SU-DHL-6 (cell line): ENCODE data around the gene NOS3.
A peak's percentile ranks its signal among the peaks of the same experiment; 100 is the strongest.

Source experiments
- H2AFZ ChIP-seq: fragments of 200-600 bp; sonication (generic); 2 replicates; pipeline ENCODE4 v1.6.1; 2014; ENCODE audit warnings: low read depth, mild to moderate bottlenecking, moderate library complexity, mixed read lengths, antibody characterized with exemption, low read length; ENCODE audit not compliant: severe bottlenecking
- H3F3A ChIP-seq: fragments of 200-600 bp; shearing (Covaris generic); 2 replicates; pipeline ENCODE4 v1.6.0; 2016; ENCODE audit warnings: antibody characterized with exemption, mild to moderate bottlenecking; ENCODE audit not compliant: insufficient read depth
- H3K27ac ChIP-seq: fragments of 200-600 bp; sonication (generic); 2 replicates; pipeline ENCODE4 v1.5.1; 2016; ENCODE audit warnings: low read depth, mild to moderate bottlenecking, low read length, moderate library complexity, mixed read lengths
- H3K27me3 ChIP-seq: fragments of 200-600 bp; sonication (generic), shearing (Covaris generic); 2 replicates; pipeline ENCODE4 v1.6.0; 2014; ENCODE audit warnings: mild to moderate bottlenecking, low read length
- H3K36me3 ChIP-seq: fragments of 200-600 bp; sonication (generic); 2 replicates; pipeline ENCODE4 v1.6.1; 2014; ENCODE audit warnings: mild to moderate bottlenecking, low read length, mixed read lengths
- H3K4me2 ChIP-seq: fragments of 300-600, 200-600 bp; shearing (Covaris generic), sonication (generic); 2 replicates; pipeline ENCODE4 v1.6.0; 2014; ENCODE audit warnings: low read length, low read depth, mild to moderate bottlenecking; ENCODE audit not compliant: poor library complexity, severe bottlenecking
- H3K4me3 ChIP-seq: fragments of 200-600 bp; sonication (generic); 2 replicates; pipeline ENCODE4 v1.5.1; 2014; ENCODE audit warnings: antibody characterized with exemption, low read length, mild to moderate bottlenecking, mixed read lengths; ENCODE audit not compliant: insufficient read depth, poor library complexity, severe bottlenecking
- H3K79me2 ChIP-seq: fragments of 200-600 bp; sonication (generic); 2 replicates; pipeline ENCODE4 v1.6.1; 2014; ENCODE audit warnings: mild to moderate bottlenecking, low read length, moderate library complexity; ENCODE audit not compliant: insufficient read depth
- H3K9ac ChIP-seq: fragments of 200-600 bp; sonication (generic); 2 replicates; pipeline ENCODE4 v1.7.0; 2014; ENCODE audit warnings: mild to moderate bottlenecking, low read length
- H3K9me2 ChIP-seq: fragments of 200-600 bp; sonication (generic); replicated peaks from 2 replicates; pipeline ENCODE4 v1.6.1; 2014; ENCODE audit warnings: low read length; ENCODE audit not compliant: insufficient read depth
- H3K9me3 ChIP-seq: fragments of 200-600 bp; sonication (generic); 2 replicates; pipeline ENCODE4 v1.6.1; 2014; ENCODE audit warnings: low read length, mixed read lengths; ENCODE audit not compliant: insufficient read depth
- H4K20me1 ChIP-seq: fragments of 200-600 bp; sonication (generic); 2 replicates; pipeline ENCODE4 v1.6.1; 2014; ENCODE audit warnings: low read depth, mild to moderate bottlenecking, antibody characterized with exemption, low read length, moderate library complexity, mixed read lengths
- EZH2phosphoT487 ChIP-seq: fragments of 200-600 bp; sonication (generic), shearing (Covaris generic); conservative IDR thresholded peaks from 2 replicates; pipeline ENCODE4 v1.6.1; 2018; ENCODE audit warnings: mild to moderate bottlenecking, antibody characterized with exemption, low read length, moderate library complexity, mixed read lengths
- TF ChIP-seq, protein P1 (sequence below): fragments of 200-600 bp; sonication (generic); IDR thresholded peaks from one replicate; pipeline ENCODE4 v1.5.1; 2017; ENCODE audit warnings: antibody characterized with exemption, mild to moderate bottlenecking, low read length, moderate library complexity; ENCODE audit not compliant: insufficient read depth, poor library complexity, severe bottlenecking

NOS3 gene

GRCh38 chr7:151018421-151019129, 27.8 kb downstream of the NOS3 start:
- Histone ChIP-seq H3K27ac (no peak overlapping the region), H3K27me3 (no peaks in the 10 kb centered on the region), H3K79me2 (no peaks in the 10 kb centered on the region), H3K9me3 (no peaks in the 10 kb centered on the region), H3F3A (no peaks in the 10 kb centered on the region), H4K20me1 (no peaks in the 10 kb centered on the region), H3K36me3 (no peaks in the 10 kb centered on the region), H3K4me2 (peak overlapping the region; percentile 40), H2AFZ (no peak overlapping the region), H3K9me2 (no peaks in the 10 kb centered on the region), H3K4me3 (no peak overlapping the region), H3K9ac (no peak overlapping the region)
- TF ChIP-seq, protein P1, sequence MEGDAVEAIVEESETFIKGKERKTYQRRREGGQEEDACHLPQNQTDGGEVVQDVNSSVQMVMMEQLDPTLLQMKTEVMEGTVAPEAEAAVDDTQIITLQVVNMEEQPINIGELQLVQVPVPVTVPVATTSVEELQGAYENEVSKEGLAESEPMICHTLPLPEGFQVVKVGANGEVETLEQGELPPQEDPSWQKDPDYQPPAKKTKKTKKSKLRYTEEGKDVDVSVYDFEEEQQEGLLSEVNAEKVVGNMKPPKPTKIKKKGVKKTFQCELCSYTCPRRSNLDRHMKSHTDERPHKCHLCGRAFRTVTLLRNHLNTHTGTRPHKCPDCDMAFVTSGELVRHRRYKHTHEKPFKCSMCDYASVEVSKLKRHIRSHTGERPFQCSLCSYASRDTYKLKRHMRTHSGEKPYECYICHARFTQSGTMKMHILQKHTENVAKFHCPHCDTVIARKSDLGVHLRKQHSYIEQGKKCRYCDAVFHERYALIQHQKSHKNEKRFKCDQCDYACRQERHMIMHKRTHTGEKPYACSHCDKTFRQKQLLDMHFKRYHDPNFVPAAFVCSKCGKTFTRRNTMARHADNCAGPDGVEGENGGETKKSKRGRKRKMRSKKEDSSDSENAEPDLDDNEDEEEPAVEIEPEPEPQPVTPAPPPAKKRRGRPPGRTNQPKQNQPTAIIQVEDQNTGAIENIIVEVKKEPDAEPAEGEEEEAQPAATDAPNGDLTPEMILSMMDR = no peak
- no peak for TF ChIP-seq EZH2phosphoT487

- no peaks in the 10 kb centered on the region for H3K79me2 ChIP-seq
- H3K4me3 ChIP-seq = no peak overlapping the region
Observed at GRCh38 chr7:151019130-151019447, 28.3 kb downstream of the NOS3 start.

GRCh38 chr7:151020231-151020630, 29.4 kb downstream of the NOS3 start:
- no peaks in the 10 kb centered on the region for H3K9me3 ChIP-seq
- no peak overlapping the region for H3K9ac ChIP-seq
- H3K9me2 ChIP-seq = no peaks in the 10 kb centered on the region
- H3K27me3 ChIP-seq = no peaks in the 10 kb centered on the region
- TF ChIP-seq EZH2phosphoT487 = no peak
- TF ChIP-seq, protein P1 = no peak
- no peak overlapping the region for H3K4me2 ChIP-seq
- H3K36me3 ChIP-seq = no peaks in the 10 kb centered on the region
- H3F3A ChIP-seq = no peaks in the 10 kb centered on the region
- H2AFZ ChIP-seq = no peak overlapping the region
- H3K79me2 ChIP-seq = no peaks in the 10 kb centered on the region
- H3K27ac ChIP-seq = no peak overlapping the region
- H4K20me1 ChIP-seq = no peaks in the 10 kb centered on the region
- H3K4me3 ChIP-seq = no peak overlapping the region

More at GRCh38 chr7:151019130-151019447, 28.3 kb downstream of the NOS3 start:
- H3K9ac ChIP-seq = no peak overlapping the region
- no peak overlapping the region for H3K4me2 ChIP-seq
- no peak for TF ChIP-seq EZH2phosphoT487
- TF ChIP-seq, protein P1 = no peak
- no peaks in the 10 kb centered on the region for H3K9me3 ChIP-seq
- no peak overlapping the region for H3K27ac ChIP-seq
- no peaks in the 10 kb centered on the region for H3K27me3 ChIP-seq
- H3K36me3 ChIP-seq = no peaks in the 10 kb centered on the region
- H3F3A ChIP-seq = no peaks in the 10 kb centered on the region
- no peaks in the 10 kb centered on the region for H4K20me1 ChIP-seq
- H3K9me2 ChIP-seq = no peaks in the 10 kb centered on the region
- no peak overlapping the region for H2AFZ ChIP-seq
